ENCODE data around the gene TCTN3. TPM values are rescaled to one million over a fixed set of nuclear protein-coding genes. Genes with fewer than 3 reads are reported as not detected.
"Not testable (repeated sequence)": the region's sequence is repeated elsewhere in the genome, so short reads cannot be mapped to it uniquely, and the experiment has no call there.

Gene TCTN3
- total RNA-seq, 1 donor from 2014 or later = 39.9 TPM

- DNase-seq (ENCODE audit: low read depth in 2 of 2) = no peak
These were observed 2.4 kb downstream of the TCTN3 start for GRCh38 chr10:95691281-95691680.

- DNase-seq (ENCODE audit: low read depth in 2 of 2) = peak in 1 of 2 donors; percentile 25
These were observed 5.1 kb downstream of the TCTN3 start for GRCh38 chr10:95688648-95689047.

GRCh38 chr10:95683966-95684365 is 9.8 kb downstream of the TCTN3 start:
- DNase-seq (ENCODE audit: low read depth in 2 of 2) = no peak

GRCh38 chr10:95675403-95676116 is 18.2 kb downstream of the TCTN3 start:
- DNase-seq (ENCODE audit: low read depth in 2 of 2) = no peak

- no peak for DNase-seq (ENCODE audit: low read depth in 2 of 2)
These were observed 19.1 kb downstream of the TCTN3 start for GRCh38 chr10:95674643-95675042.

GRCh38 chr10:95672641-95673040 is 21.1 kb downstream of the TCTN3 start:
- DNase-seq (ENCODE audit: low read depth in 2 of 2) = not testable (repeated sequence)

GRCh38 chr10:95664543-95664942 is 29.2 kb downstream of the TCTN3 start:
- DNase-seq (ENCODE audit: low read depth in 2 of 2) = no peak

GRCh38 chr10:95663496-95663895 is 30.2 kb downstream of the TCTN3 start:
- no peak for DNase-seq (ENCODE audit: low read depth in 2 of 2)

- peak in 1 of 2 donors; percentile 26 for DNase-seq (ENCODE audit: low read depth in 2 of 2)
These were observed 31.9 kb downstream of the TCTN3 start for GRCh38 chr10:95661818-95662217.

- no peak for DNase-seq (ENCODE audit: low read depth in 2 of 2)
These were observed 33.4 kb downstream of the TCTN3 start for GRCh38 chr10:95660283-95660682.

GRCh38 chr10:95657250-95657649 is 36.5 kb downstream of the TCTN3 start:
- DNase-seq (ENCODE audit: low read depth in 2 of 2) = no peak

- DNase-seq (ENCODE audit: low read depth in 2 of 2) = peak; percentile 92 to 94
These were observed 37.2 kb downstream of the TCTN3 start, which contains the start of gene ALDH18A1 for GRCh38 chr10:95656291-95657164. TSS of gene ALDH18A1 (minus strand) at chr10:95656711. CDS start at chr10:95653377, 3,334 bp downstream.

- peak; percentile 15 to 40 for DNase-seq (ENCODE audit: low read depth in 2 of 2)
These were observed 38.0 kb downstream of the TCTN3 start for GRCh38 chr10:95655571-95656290.

GRCh38 chr10:95653895-95654294 is 39.8 kb downstream of the TCTN3 start:
- no peak for DNase-seq (ENCODE audit: low read depth in 2 of 2)

GRCh38 chr10:95651346-95652060 is 42.2 kb downstream of the TCTN3 start:
- no peak for DNase-seq (ENCODE audit: low read depth in 2 of 2)

- no peak for DNase-seq (ENCODE audit: low read depth in 2 of 2)
These were observed 43.5 kb downstream of the TCTN3 start for GRCh38 chr10:95650232-95650631.

GRCh38 chr10:95648138-95648537 is 45.6 kb downstream of the TCTN3 start:
- DNase-seq (ENCODE audit: low read depth in 2 of 2) = no peak

GRCh38 chr10:95646160-95646559 is 47.6 kb downstream of the TCTN3 start:
- no peak for DNase-seq (ENCODE audit: low read depth in 2 of 2)

- DNase-seq (ENCODE audit: low read depth in 2 of 2) = no peak
These were observed 48.8 kb downstream of the TCTN3 start for GRCh38 chr10:95644901-95645300.

GRCh38 chr10:95640891-95641315 is 52.8 kb downstream of the TCTN3 start:
- no peak for DNase-seq (ENCODE audit: low read depth in 2 of 2)

GRCh38 chr10:95637911-95638310 is 55.8 kb downstream of the TCTN3 start:
- DNase-seq (ENCODE audit: low read depth in 2 of 2) = no peak

All from lung microvascular endothelial cell (primary cell).